Type B pancreatic cell (in vitro differentiated cells): ENCODE data around the gene N4BP2. TPM values are rescaled to one million over a fixed set of nuclear protein-coding genes. Genes with fewer than 3 reads are reported as not detected.
A peak's percentile ranks its signal among the peaks of the same experiment; 100 is the strongest.

Experiments used
- DNase-seq: peaks from one replicate; pipeline ENCODE4 v3.0.0; 2021; ENCODE audit warnings: mixed read lengths; ENCODE audit not compliant: unreplicated experiment; ENCODE audit errors: extremely low spot score
- H3K27ac Mint-ChIP-seq: 2 replicates; pipeline ENCODE4 v1.8.0; 2021; ENCODE audit warnings: mild to moderate bottlenecking, mixed read lengths
- H3K27me3 Mint-ChIP-seq: 2 replicates; pipeline ENCODE4 v1.8.0; 2021; ENCODE audit warnings: mixed read lengths
- H3K36me3 Mint-ChIP-seq: 2 replicates; pipeline ENCODE4 v1.8.0; 2021; ENCODE audit warnings: mixed read lengths
- H3K4me1 Mint-ChIP-seq: one replicate; pipeline ENCODE4 v1.8.0; 2021; ENCODE audit warnings: mixed read lengths; ENCODE audit not compliant: unreplicated experiment
- H3K4me3 Mint-ChIP-seq: 2 replicates; pipeline ENCODE4 v1.8.0; 2021; ENCODE audit warnings: mild to moderate bottlenecking, mixed read lengths
- H3K9me3 Mint-ChIP-seq: 2 replicates; pipeline ENCODE4 v1.8.0; 2021; ENCODE audit warnings: mixed read lengths
- total RNA-seq: library from RNA; stranded (reverse); gene quantifications from 2 replicates; pipeline ENCODE4 v1.2.1, GENCODE V29; 2021; ENCODE audit warnings: low replicate concordance
- TF ChIP-seq, protein P1 (sequence below): fragments of 200-600 bp; sonication (generic); conservative IDR thresholded peaks from 2 replicates; pipeline ENCODE4 v1.5.0; 2021; ENCODE audit warnings: antibody characterized with exemption, mild to moderate bottlenecking

N4BP2 gene
- total RNA-seq, 1 donor from 2014 or later, result 33.0 TPM

DNA sequence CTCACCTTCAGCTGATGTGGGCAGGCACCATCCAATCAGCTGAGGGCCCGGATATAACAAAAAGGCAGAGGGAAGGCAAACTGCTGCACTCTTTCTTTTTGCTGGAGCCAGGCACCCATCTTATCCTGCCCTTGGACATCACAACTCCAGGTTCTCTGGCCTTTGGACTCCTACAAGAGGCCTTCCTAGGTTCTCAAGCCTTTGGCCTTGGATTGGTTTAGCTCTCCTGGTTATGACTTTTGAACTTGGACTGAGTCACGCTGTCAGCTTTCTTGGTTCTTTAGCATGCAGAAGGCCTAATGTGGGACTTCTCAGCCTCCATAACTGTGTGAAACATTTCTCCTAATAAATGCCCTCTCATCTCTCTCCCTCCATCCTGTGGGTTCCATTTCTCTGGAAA lies 23.0 kb upstream of the N4BP2 start:
- DNase-seq, result no peak
- no peaks in the 10 kb centered on the region for H3K4me1 Mint-ChIP-seq
- H3K36me3 Mint-ChIP-seq, result no peaks in the 10 kb centered on the region
- no peak overlapping the region for H3K4me3 Mint-ChIP-seq
- no peak overlapping the region for H3K27ac Mint-ChIP-seq
- no peaks in the 10 kb centered on the region for H3K9me3 Mint-ChIP-seq
- no peaks in the 10 kb centered on the region for H3K27me3 Mint-ChIP-seq
- TF ChIP-seq, protein P1, sequence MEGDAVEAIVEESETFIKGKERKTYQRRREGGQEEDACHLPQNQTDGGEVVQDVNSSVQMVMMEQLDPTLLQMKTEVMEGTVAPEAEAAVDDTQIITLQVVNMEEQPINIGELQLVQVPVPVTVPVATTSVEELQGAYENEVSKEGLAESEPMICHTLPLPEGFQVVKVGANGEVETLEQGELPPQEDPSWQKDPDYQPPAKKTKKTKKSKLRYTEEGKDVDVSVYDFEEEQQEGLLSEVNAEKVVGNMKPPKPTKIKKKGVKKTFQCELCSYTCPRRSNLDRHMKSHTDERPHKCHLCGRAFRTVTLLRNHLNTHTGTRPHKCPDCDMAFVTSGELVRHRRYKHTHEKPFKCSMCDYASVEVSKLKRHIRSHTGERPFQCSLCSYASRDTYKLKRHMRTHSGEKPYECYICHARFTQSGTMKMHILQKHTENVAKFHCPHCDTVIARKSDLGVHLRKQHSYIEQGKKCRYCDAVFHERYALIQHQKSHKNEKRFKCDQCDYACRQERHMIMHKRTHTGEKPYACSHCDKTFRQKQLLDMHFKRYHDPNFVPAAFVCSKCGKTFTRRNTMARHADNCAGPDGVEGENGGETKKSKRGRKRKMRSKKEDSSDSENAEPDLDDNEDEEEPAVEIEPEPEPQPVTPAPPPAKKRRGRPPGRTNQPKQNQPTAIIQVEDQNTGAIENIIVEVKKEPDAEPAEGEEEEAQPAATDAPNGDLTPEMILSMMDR, result no peak

DNA sequence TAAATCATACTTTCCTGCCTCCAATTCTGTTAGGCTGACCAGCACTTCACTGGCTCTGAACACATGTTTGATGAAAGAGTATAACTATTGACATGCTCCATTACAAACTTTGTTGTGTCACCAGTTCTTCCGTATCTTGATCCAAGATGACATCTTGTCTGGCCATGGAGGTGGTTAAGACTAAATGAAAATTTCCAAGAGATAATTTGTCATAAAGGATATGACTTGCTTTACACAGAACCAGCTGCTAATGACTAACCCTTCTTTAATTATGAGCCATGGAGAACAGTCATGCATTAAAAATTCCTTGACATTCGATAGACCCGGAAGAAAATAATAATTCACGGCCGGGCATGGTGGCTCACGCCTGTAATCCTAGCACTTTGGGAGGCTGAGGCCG lies 17.7 kb upstream of the N4BP2 start:
- H3K4me3 Mint-ChIP-seq, result no peak overlapping the region
- H3K9me3 Mint-ChIP-seq, result no peaks in the 10 kb centered on the region
- no peaks in the 10 kb centered on the region for H3K27me3 Mint-ChIP-seq
- no peak for DNase-seq
- TF ChIP-seq, protein P1, result no peak
- H3K36me3 Mint-ChIP-seq, result no peaks in the 10 kb centered on the region
- no peaks in the 10 kb centered on the region for H3K4me1 Mint-ChIP-seq
- H3K27ac Mint-ChIP-seq, result no peak overlapping the region

DNA sequence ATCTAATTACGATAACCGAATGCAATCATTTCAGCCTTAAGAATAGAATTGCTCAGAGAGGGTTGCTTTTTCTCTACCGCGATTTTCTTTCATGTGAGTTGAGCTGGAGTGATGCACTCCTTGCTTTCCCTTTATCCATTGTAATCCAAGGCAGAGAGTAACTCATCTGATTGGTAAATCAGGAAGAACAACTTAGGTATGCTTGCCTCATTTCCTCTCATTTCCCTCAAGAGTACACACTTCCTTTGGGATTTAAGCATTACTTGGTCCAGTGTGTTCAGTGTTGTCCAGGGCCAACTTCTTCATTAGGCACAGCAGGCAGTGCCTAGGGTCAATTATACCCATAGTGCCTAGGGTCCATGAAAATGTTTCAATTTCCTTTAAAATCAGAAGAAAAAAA lies 15.7 kb upstream of the N4BP2 start:
- Mint-ChIP-seq H3K4me3 (no peak overlapping the region), H3K9me3 (no peaks in the 10 kb centered on the region), H3K27ac (no peak overlapping the region), H3K36me3 (no peaks in the 10 kb centered on the region), H3K27me3 (no peaks in the 10 kb centered on the region), H3K4me1 (no peaks in the 10 kb centered on the region)
- TF ChIP-seq, protein P1, result no peak
- no peak for DNase-seq

DNA sequence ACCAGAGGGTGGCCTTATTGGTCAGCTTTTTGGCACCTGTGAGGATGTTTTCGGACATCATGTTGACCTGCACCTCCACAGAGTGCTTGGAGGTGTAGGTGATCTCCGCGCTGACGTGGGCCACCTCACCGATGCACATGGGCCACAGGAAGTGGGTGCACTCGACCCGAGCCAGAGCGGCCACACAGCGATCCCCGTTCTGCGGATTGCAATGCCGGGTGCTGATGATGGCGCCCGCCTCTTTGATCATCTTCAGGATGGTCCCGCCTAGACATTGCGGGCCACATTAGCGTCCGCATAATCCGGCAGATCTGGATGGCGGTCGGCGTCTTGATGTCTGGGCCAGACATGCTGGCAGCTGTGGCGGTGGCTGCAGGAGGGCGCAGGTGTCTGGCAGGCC lies 12.9 kb upstream of the N4BP2 start:
- Mint-ChIP-seq H3K27ac (no peak overlapping the region), H3K4me3 (no peak overlapping the region), H3K9me3 (no peaks in the 10 kb centered on the region), H3K36me3 (no peaks in the 10 kb centered on the region), H3K4me1 (peaks cover 5% of the 10 kb centered on the region), H3K27me3 (no peaks in the 10 kb centered on the region)
- DNase-seq, result no peak
- TF ChIP-seq, protein P1, result no peak

DNA sequence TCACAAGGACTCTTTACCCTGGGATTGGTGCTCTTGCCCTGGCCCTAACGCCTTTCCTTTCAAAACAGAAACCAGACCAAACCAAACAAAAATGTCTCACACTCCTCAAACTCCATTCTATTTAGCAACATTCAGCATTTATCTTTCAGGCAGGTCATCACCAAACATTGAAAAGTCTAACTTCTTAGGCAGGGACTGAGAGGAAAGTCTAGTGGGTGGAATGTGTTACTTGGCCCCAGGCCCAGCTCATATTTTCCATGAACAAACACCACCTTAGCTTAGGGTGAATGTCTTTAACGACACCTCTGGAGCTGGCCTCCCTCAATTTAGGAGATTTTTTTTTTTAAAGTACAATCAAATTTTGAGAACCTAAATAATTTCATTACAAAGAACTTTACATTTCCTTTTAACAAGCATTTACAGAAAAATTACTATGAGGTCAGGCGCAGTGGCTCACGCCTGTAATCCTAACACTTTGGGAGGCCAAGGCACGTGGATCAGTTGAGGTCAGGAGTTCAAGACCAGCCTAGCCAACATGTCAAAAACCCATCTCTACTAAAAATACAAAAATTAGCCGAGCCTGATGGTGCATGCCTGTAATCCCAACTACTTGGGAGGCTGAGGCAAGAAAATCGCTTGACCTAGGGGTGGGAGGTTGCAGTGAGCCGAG lies 10.2 kb upstream of the N4BP2 start:
- TF ChIP-seq, protein P1, result no peak
- H3K4me1 Mint-ChIP-seq, result peaks cover 5% of the 10 kb centered on the region
- H3K9me3 Mint-ChIP-seq, result no peaks in the 10 kb centered on the region
- H3K27ac Mint-ChIP-seq, result peak overlapping the region; percentile 76
- DNase-seq, result no peak
- H3K27me3 Mint-ChIP-seq, result no peaks in the 10 kb centered on the region
- H3K36me3 Mint-ChIP-seq, result no peaks in the 10 kb centered on the region
- peak overlapping the region; percentile 37 for H3K4me3 Mint-ChIP-seq

DNA sequence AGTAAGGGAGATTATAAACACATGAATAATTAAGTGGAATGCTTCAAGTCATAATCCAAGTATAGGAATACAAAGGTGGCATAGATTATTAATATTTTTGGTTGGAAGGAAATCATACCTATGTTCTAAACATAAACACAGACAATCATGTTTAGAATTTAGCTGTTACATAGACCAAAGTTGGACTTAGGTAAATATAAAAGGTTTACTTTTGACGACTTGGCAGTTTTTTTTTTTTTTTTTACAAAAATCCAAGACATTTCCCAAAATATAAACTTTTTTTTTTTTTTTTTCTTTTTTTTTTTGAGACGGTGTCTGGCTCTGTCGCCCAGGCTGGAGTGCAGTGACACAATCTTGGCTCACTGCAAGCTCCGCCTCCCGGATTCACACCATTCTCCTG lies 3.5 kb upstream of the N4BP2 start:
- Mint-ChIP-seq H3K27me3 (no peaks in the 10 kb centered on the region), H3K27ac (no peak overlapping the region), H3K36me3 (peaks cover 3% of the 10 kb centered on the region), H3K4me1 (peaks cover 10% of the 10 kb centered on the region), H3K9me3 (no peaks in the 10 kb centered on the region), H3K4me3 (no peak overlapping the region)
- TF ChIP-seq, protein P1, result no peak
- no peak for DNase-seq
